ENCODE data around the gene SLC5A6.
A peak's percentile ranks its signal among the peaks of the same experiment; 100 is the strongest.

The SLC5A6 gene

GRCh38 chr2:27211943-27212625 is at the start of gene SLC5A6, which contains the start of gene ATRAID:
Gene SLC5A6, minus strand, starts transcription at chr2:27212268. Its CDS starts 4,618 bp downstream, at chr2:27207650.
Gene ATRAID, plus strand, starts transcription at chr2:27212041. Its CDS starts 328 bp downstream, at chr2:27212369.
- H3K4me3 ChIP-seq (ENCODE audit: low read depth, low read length), result peak within 1 kb of the TSS; percentile 99
- H3K27ac ChIP-seq (ENCODE audit: low read depth, low read length), result peak within 1 kb of the TSS; percentile 95
- no peaks in the 10 kb centered on the region for H3K9me3 ChIP-seq (ENCODE audit: control insufficient read depth, insufficient read depth, low read length)
- H3K36me3 ChIP-seq (ENCODE audit: control insufficient read depth, insufficient read depth, low read length), result peaks cover 59% of the 10 kb centered on the region
- H3K9ac ChIP-seq (ENCODE audit: low read depth, low read length), result peak within 1 kb of the TSS; percentile 99
- peaks cover 14% of the 10 kb centered on the region for H3K4me1 ChIP-seq (ENCODE audit: control insufficient read depth, insufficient read depth, low read length)
- H3K27me3 ChIP-seq (ENCODE audit: control insufficient read depth, insufficient read depth, low read length), result no peaks in the 10 kb centered on the region

- Histone ChIP-seq H3K27me3 (ENCODE audit: control insufficient read depth, insufficient read depth, low read length) (peaks cover 68% of the 10 kb centered on the region), H3K4me1 (ENCODE audit: control insufficient read depth, insufficient read depth, low read length) (peaks cover 21% of the 10 kb centered on the region), H3K27ac (ENCODE audit: low read depth, low read length) (no peak overlapping the region), H3K4me3 (ENCODE audit: low read depth, low read length) (peak overlapping the region; percentile 69), H3K36me3 (ENCODE audit: control insufficient read depth, insufficient read depth, low read length) (no peaks in the 10 kb centered on the region), H3K9me3 (ENCODE audit: control insufficient read depth, insufficient read depth, low read length) (no peaks in the 10 kb centered on the region), H3K9ac (ENCODE audit: low read depth, low read length) (no peak overlapping the region)
These were observed 49.3 kb upstream of the SLC5A6 start for GRCh38 chr2:27261241-27261925.

- Histone ChIP-seq H3K36me3 (ENCODE audit: control insufficient read depth, insufficient read depth, low read length) (0 out of 2 replicates have a peak, but pooled peaks cover 5% of the 10 kb centered on the region), H3K9me3 (ENCODE audit: control insufficient read depth, insufficient read depth, low read length) (no peaks in the 10 kb centered on the region), H3K27me3 (ENCODE audit: control insufficient read depth, insufficient read depth, low read length) (peaks cover 34% of the 10 kb centered on the region), H3K4me3 (ENCODE audit: low read depth, low read length) (no peak overlapping the region), H3K27ac (ENCODE audit: low read depth, low read length) (no peak overlapping the region), H3K4me1 (ENCODE audit: control insufficient read depth, insufficient read depth, low read length) (peaks cover 8% of the 10 kb centered on the region), H3K9ac (ENCODE audit: low read depth, low read length) (no peak overlapping the region)
These were observed 46.0 kb upstream of the SLC5A6 start for GRCh38 chr2:27258051-27258450.

- Histone ChIP-seq H3K36me3 (ENCODE audit: control insufficient read depth, insufficient read depth, low read length) (0 out of 2 replicates have a peak, but pooled peaks cover 5% of the 10 kb centered on the region), H3K4me3 (ENCODE audit: low read depth, low read length) (no peak overlapping the region), H3K9ac (ENCODE audit: low read depth, low read length) (no peak overlapping the region), H3K27me3 (ENCODE audit: control insufficient read depth, insufficient read depth, low read length) (peaks cover 23% of the 10 kb centered on the region), H3K4me1 (ENCODE audit: control insufficient read depth, insufficient read depth, low read length) (peaks cover 8% of the 10 kb centered on the region), H3K9me3 (ENCODE audit: control insufficient read depth, insufficient read depth, low read length) (no peaks in the 10 kb centered on the region), H3K27ac (ENCODE audit: low read depth, low read length) (no peak overlapping the region)
These were observed 44.9 kb upstream of the SLC5A6 start for GRCh38 chr2:27256855-27257454.

- 0 out of 2 replicates have a peak, but pooled peaks cover 5% of the 10 kb centered on the region for H3K36me3 ChIP-seq (ENCODE audit: control insufficient read depth, insufficient read depth, low read length)
- H3K9me3 ChIP-seq (ENCODE audit: control insufficient read depth, insufficient read depth, low read length), result no peaks in the 10 kb centered on the region
- peaks cover 18% of the 10 kb centered on the region for H3K27me3 ChIP-seq (ENCODE audit: control insufficient read depth, insufficient read depth, low read length)
- H3K4me3 ChIP-seq (ENCODE audit: low read depth, low read length), result no peak overlapping the region
- peaks cover 5% of the 10 kb centered on the region; the same call in 1 of the 2 replicates for H3K4me1 ChIP-seq (ENCODE audit: control insufficient read depth, insufficient read depth, low read length)
- H3K27ac ChIP-seq (ENCODE audit: low read depth, low read length), result no peak overlapping the region
- H3K9ac ChIP-seq (ENCODE audit: low read depth, low read length), result no peak overlapping the region
These were observed 43.6 kb upstream of the SLC5A6 start for GRCh38 chr2:27255660-27256059.

- Histone ChIP-seq H3K27ac (ENCODE audit: low read depth, low read length) (no peak overlapping the region), H3K4me3 (ENCODE audit: low read depth, low read length) (no peak overlapping the region), H3K27me3 (ENCODE audit: control insufficient read depth, insufficient read depth, low read length) (peaks cover 14% of the 10 kb centered on the region), H3K4me1 (ENCODE audit: control insufficient read depth, insufficient read depth, low read length) (peaks cover 9% of the 10 kb centered on the region; the same call in 1 of the 2 replicates), H3K9me3 (ENCODE audit: control insufficient read depth, insufficient read depth, low read length) (no peaks in the 10 kb centered on the region), H3K36me3 (ENCODE audit: control insufficient read depth, insufficient read depth, low read length) (0 out of 2 replicates have a peak, but pooled peaks cover 5% of the 10 kb centered on the region), H3K9ac (ENCODE audit: low read depth, low read length) (no peak overlapping the region)
These were observed 43.1 kb upstream of the SLC5A6 start for GRCh38 chr2:27255187-27255586.

GRCh38 chr2:27251766-27252165 is 39.7 kb upstream of the SLC5A6 start:
- Histone ChIP-seq H3K4me1 (ENCODE audit: control insufficient read depth, insufficient read depth, low read length) (peaks cover 9% of the 10 kb centered on the region; the same call in 1 of the 2 replicates), H3K4me3 (ENCODE audit: low read depth, low read length) (no peak overlapping the region), H3K9ac (ENCODE audit: low read depth, low read length) (no peak overlapping the region), H3K27ac (ENCODE audit: low read depth, low read length) (no peak overlapping the region), H3K27me3 (ENCODE audit: control insufficient read depth, insufficient read depth, low read length) (peaks cover 8% of the 10 kb centered on the region), H3K36me3 (ENCODE audit: control insufficient read depth, insufficient read depth, low read length) (0 out of 2 replicates have a peak, but pooled peaks cover 5% of the 10 kb centered on the region), H3K9me3 (ENCODE audit: control insufficient read depth, insufficient read depth, low read length) (no peaks in the 10 kb centered on the region)

- no peaks in the 10 kb centered on the region for H3K36me3 ChIP-seq (ENCODE audit: control insufficient read depth, insufficient read depth, low read length)
- peak overlapping the region; percentile 45 for H3K4me3 ChIP-seq (ENCODE audit: low read depth, low read length)
- peaks cover 8% of the 10 kb centered on the region for H3K27me3 ChIP-seq (ENCODE audit: control insufficient read depth, insufficient read depth, low read length)
- no peaks in the 10 kb centered on the region for H3K9me3 ChIP-seq (ENCODE audit: control insufficient read depth, insufficient read depth, low read length)
- no peak overlapping the region for H3K9ac ChIP-seq (ENCODE audit: low read depth, low read length)
- H3K27ac ChIP-seq (ENCODE audit: low read depth, low read length), result peak overlapping the region; percentile 3
- H3K4me1 ChIP-seq (ENCODE audit: control insufficient read depth, insufficient read depth, low read length), result peaks cover 9% of the 10 kb centered on the region; the same call in 1 of the 2 replicates
These were observed 38.7 kb upstream of the SLC5A6 start for GRCh38 chr2:27250652-27251379.

GRCh38 chr2:27249891-27250651 is 38.0 kb upstream of the SLC5A6 start:
- peak overlapping the region; percentile 45 for H3K4me3 ChIP-seq (ENCODE audit: low read depth, low read length)
- peak overlapping the region; percentile 3 for H3K27ac ChIP-seq (ENCODE audit: low read depth, low read length)
- no peak overlapping the region for H3K9ac ChIP-seq (ENCODE audit: low read depth, low read length)
- peaks cover 9% of the 10 kb centered on the region; the same call in 1 of the 2 replicates for H3K4me1 ChIP-seq (ENCODE audit: control insufficient read depth, insufficient read depth, low read length)
- no peaks in the 10 kb centered on the region for H3K9me3 ChIP-seq (ENCODE audit: control insufficient read depth, insufficient read depth, low read length)
- peaks cover 5% of the 10 kb centered on the region; the same call in 1 of the 2 replicates for H3K36me3 ChIP-seq (ENCODE audit: control insufficient read depth, insufficient read depth, low read length)
- peaks cover 8% of the 10 kb centered on the region for H3K27me3 ChIP-seq (ENCODE audit: control insufficient read depth, insufficient read depth, low read length)

All from HUES48 (cell line).